Panc1 (cell line): ENCODE data around the gene KIF21A. TPM values are rescaled to one million over a fixed set of nuclear protein-coding genes. Genes with fewer than 3 reads are reported as not detected.

Experiments
- ATAC-seq: fragments of 200-7000 bp; cut with Tn5 transposase; 2 replicates; pipeline ENCODE4 v1.9.1; 2020; ENCODE audit warnings: mild to moderate bottlenecking, moderate library complexity
- BruUV-seq: library from RNA; stranded (reverse); fragments of 400-500 nt; replicated peaks from 2 replicates; lab custom pipeline; 2021; lab: Mats Ljungman, UMichigan
- CTCF ChIA-PET: fragments of 300-600 bp; sonication (Branson Sonifier 250); formaldehyde crosslinking; loops from one replicate; lab custom pipeline; 2022; ENCODE audit warnings: antibody characterized with exemption; lab: Charles Lee
- POLR2A ChIA-PET: fragments of 300-600 bp; sonication (Branson Sonifier 250); formaldehyde crosslinking; loops from one replicate; lab custom pipeline; 2022; ENCODE audit warnings: antibody characterized with exemption; lab: Charles Lee
- DNase-seq: peaks from one replicate; pipeline ENCODE4 v3.0.0-alpha.2; 2010; ENCODE audit warnings: low read depth, low spot score
- H3K27ac ChIP-seq: 2 replicates; pipeline ENCODE4 v1.5.1; 2011; ENCODE audit warnings: mild to moderate bottlenecking, low read length, inconsistent platforms
- H3K27me3 ChIP-seq: fragments of 200-500 bp; sonication (Bioruptor generic); 2 replicates; pipeline ENCODE4 v1.6.0; 2014; ENCODE audit warnings: low read length, inconsistent platforms; ENCODE audit not compliant: control insufficient read depth, insufficient read depth
- H3K36me3 ChIP-seq: fragments of 200-500 bp; sonication (Bioruptor generic); 2 replicates; pipeline ENCODE4 v1.5.1; 2014; ENCODE audit warnings: inconsistent platforms, mild to moderate bottlenecking, low read length, moderate library complexity; ENCODE audit not compliant: control insufficient read depth, insufficient read depth
- H3K4me1 ChIP-seq: 2 replicates; pipeline ENCODE4 v1.5.1; 2011; ENCODE audit warnings: inconsistent platforms, mild to moderate bottlenecking, low read length, moderate library complexity; ENCODE audit not compliant: control insufficient read depth, insufficient read depth
- H3K4me3 ChIP-seq, 2 experiments: 2 replicates each; pipeline ENCODE4 v1.5.1; 2011 to 2012; ENCODE audit warnings: low read depth in 2 of 2, low read length in 2 of 2, mild to moderate bottlenecking in 2 of 2, inconsistent platforms in 1 of 2, moderate library complexity in 1 of 2
- H3K9me3 ChIP-seq: fragments of 200-500 bp; sonication (Bioruptor generic); 2 replicates; pipeline ENCODE4 v1.5.1; 2014; ENCODE audit warnings: low read depth, mild to moderate bottlenecking, inconsistent platforms, low read length, moderate library complexity; ENCODE audit not compliant: control insufficient read depth, insufficient read depth
- POLR2AphosphoS5 ChIP-seq: IDR thresholded peaks from 2 replicates; pipeline ENCODE4 v1.6.1; 2012; ENCODE audit warnings: mild to moderate bottlenecking, low read depth, low read length, moderate library complexity
- SIN3A ChIP-seq: IDR thresholded peaks from 2 replicates; pipeline ENCODE4 v1.6.1; 2012; ENCODE audit warnings: low read depth, mild to moderate bottlenecking, low read length, moderate library complexity, borderline replicate concordance; ENCODE audit not compliant: insufficient read depth
- TCF7L2 ChIP-seq: IDR thresholded peaks from 2 replicates; pipeline ENCODE4 v1.6.1; 2011; ENCODE audit warnings: mild to moderate bottlenecking, low read depth, low read length, inconsistent platforms
- in situ Hi-C: cut with HindIII; loops from 2 replicates; pipeline ENCODE4 v1.10.0; 2016; ENCODE audit warnings: low sequenced_read_pairs, low pct_unique_long_range_greater_than_20kb
- intact Hi-C: fragments of 100-400 bp; cut with micrococcal nuclease; formaldehyde crosslinking; loops from one replicate; pipeline ENCODE4 v1.10.0; 2022; ENCODE audit not compliant: unreplicated experiment
- total RNA-seq: library from RNA; stranded (reverse); gene quantifications from one replicate; pipeline ENCODE4 v1.2.1, GENCODE V29; 2021; ENCODE audit not compliant: unreplicated experiment
- TF ChIP-seq, protein P1 (sequence below), 2 experiments: IDR thresholded peaks; 2 replicates each; pipeline ENCODE4 v1.6.1; 2011 to 2012; ENCODE audit warnings: low read depth in 2 of 2, control low read depth in 1 of 2, low read length in 1 of 2, mild to moderate bottlenecking in 1 of 2, moderate library complexity in 1 of 2; ENCODE audit not compliant: insufficient read depth in 1 of 2
- TF ChIP-seq, protein P2 (sequence below): fragments of 450-650 bp; IDR thresholded peaks from 2 replicates; pipeline ENCODE4 v1.5.1; 2017; ENCODE audit warnings: mild to moderate bottlenecking

The KIF21A gene
- total RNA-seq, 1 experiment from 2014 or later, result 25.6 TPM

DNA sequence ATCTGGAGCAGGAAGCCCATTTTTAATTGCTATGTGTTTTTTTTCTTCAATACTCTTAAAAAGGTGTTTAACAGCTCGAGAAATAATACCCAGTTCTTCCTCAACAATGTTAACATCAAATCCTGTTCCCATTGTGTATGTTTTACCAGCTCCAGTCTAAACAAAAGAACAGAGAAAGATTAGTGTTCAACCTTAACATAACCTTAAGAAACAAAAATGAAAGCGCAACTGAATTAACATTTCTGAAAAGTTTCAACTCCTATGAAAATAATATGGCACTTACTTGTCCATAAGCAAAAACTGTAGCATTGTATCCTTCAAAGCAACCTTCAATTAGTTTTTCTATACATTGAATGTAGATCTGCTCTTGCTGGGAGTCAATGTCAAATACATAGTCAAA, 73.2 kb downstream of the KIF21A start:
- Histone ChIP-seq H3K9me3 (no peaks in the 10 kb centered on the region), H3K27ac (no peak overlapping the region), H3K4me1 (no peaks in the 10 kb centered on the region), H3K36me3 (no peaks in the 10 kb centered on the region), H3K4me3 (no peak overlapping the region), H3K27me3 (no peaks in the 10 kb centered on the region)
- intact Hi-C loops, result no loop called here
- BruUV-seq, result no TSS peak
- in situ Hi-C loops, result no loop called here
- ChIA-PET CTCF (no interaction called here), POLR2A (no interaction called here)
- no peak for TF ChIP-seq SIN3A
- TF ChIP-seq, protein P1, sequence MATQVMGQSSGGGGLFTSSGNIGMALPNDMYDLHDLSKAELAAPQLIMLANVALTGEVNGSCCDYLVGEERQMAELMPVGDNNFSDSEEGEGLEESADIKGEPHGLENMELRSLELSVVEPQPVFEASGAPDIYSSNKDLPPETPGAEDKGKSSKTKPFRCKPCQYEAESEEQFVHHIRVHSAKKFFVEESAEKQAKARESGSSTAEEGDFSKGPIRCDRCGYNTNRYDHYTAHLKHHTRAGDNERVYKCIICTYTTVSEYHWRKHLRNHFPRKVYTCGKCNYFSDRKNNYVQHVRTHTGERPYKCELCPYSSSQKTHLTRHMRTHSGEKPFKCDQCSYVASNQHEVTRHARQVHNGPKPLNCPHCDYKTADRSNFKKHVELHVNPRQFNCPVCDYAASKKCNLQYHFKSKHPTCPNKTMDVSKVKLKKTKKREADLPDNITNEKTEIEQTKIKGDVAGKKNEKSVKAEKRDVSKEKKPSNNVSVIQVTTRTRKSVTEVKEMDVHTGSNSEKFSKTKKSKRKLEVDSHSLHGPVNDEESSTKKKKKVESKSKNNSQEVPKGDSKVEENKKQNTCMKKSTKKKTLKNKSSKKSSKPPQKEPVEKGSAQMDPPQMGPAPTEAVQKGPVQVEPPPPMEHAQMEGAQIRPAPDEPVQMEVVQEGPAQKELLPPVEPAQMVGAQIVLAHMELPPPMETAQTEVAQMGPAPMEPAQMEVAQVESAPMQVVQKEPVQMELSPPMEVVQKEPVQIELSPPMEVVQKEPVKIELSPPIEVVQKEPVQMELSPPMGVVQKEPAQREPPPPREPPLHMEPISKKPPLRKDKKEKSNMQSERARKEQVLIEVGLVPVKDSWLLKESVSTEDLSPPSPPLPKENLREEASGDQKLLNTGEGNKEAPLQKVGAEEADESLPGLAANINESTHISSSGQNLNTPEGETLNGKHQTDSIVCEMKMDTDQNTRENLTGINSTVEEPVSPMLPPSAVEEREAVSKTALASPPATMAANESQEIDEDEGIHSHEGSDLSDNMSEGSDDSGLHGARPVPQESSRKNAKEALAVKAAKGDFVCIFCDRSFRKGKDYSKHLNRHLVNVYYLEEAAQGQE (IDR thresholded peaks at IDR 0.05; ENCODE audit: insufficient read depth in 1 of 2, low read depth in 2 of 2, low read length in 1 of 2), result no peak
- TF ChIP-seq, protein P2, sequence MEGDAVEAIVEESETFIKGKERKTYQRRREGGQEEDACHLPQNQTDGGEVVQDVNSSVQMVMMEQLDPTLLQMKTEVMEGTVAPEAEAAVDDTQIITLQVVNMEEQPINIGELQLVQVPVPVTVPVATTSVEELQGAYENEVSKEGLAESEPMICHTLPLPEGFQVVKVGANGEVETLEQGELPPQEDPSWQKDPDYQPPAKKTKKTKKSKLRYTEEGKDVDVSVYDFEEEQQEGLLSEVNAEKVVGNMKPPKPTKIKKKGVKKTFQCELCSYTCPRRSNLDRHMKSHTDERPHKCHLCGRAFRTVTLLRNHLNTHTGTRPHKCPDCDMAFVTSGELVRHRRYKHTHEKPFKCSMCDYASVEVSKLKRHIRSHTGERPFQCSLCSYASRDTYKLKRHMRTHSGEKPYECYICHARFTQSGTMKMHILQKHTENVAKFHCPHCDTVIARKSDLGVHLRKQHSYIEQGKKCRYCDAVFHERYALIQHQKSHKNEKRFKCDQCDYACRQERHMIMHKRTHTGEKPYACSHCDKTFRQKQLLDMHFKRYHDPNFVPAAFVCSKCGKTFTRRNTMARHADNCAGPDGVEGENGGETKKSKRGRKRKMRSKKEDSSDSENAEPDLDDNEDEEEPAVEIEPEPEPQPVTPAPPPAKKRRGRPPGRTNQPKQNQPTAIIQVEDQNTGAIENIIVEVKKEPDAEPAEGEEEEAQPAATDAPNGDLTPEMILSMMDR, result no peak
- TF ChIP-seq TCF7L2, result no peak
- no peak for TF ChIP-seq POLR2AphosphoS5
- ATAC-seq (no peak), DNase-seq (no peak)

DNA sequence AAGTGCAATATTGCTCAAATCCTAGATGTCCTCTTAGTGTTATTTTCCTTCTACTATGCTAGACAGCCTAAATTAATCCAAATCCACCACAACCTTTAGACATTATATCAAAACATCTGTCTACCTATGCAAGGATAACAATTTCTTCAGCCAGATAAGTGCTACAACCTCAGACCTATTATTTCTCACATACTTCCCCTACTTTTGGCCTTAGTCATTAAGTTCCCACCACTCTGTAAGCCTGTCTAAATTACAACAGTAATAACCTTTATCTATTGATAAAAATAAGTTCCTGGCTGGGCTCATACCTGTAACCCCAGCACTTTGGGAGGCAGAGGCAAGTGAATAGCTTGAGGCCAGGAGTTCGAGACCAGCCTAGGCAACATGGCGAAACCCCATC, 74.0 kb downstream of the KIF21A start:
- no peaks in the 10 kb centered on the region for H3K27me3 ChIP-seq
- BruUV-seq, result no TSS peak
- no peak overlapping the region for H3K4me3 ChIP-seq
- POLR2A ChIA-PET, result interaction anchor here (0.6 kb wide), 1 partner anchor 462 kb away, joined by 4 read pairs; no protein-coding TSS in a partner anchor
- H3K9me3 ChIP-seq, result no peaks in the 10 kb centered on the region
- TF ChIP-seq, protein P2, result no peak
- TF ChIP-seq, protein P1 (IDR thresholded peaks at IDR 0.05; ENCODE audit: insufficient read depth in 1 of 2, low read depth in 2 of 2, low read length in 1 of 2), result no peak
- TF ChIP-seq SIN3A, result no peak
- TF ChIP-seq POLR2AphosphoS5, result no peak
- no peak for TF ChIP-seq TCF7L2
- H3K36me3 ChIP-seq, result no peaks in the 10 kb centered on the region
- in situ Hi-C loops, result no loop called here
- DNase-seq (no peak), ATAC-seq (no peak)
- no peaks in the 10 kb centered on the region for H3K4me1 ChIP-seq
- intact Hi-C loops, result no loop called here
- CTCF ChIA-PET, result no interaction called here
- no peak overlapping the region for H3K27ac ChIP-seq
